K562 (cell line): ENCODE results near the gene RPTOR. TPM values are rescaled to one million over a fixed set of nuclear protein-coding genes. Genes with fewer than 3 reads are reported as not detected.

Experiments
- ATAC-seq: fragments of 200-7000 bp; cut with Tn5 transposase; 3 replicates; pipeline ENCODE4 v1.9.1; 2020; ENCODE audit warnings: moderate library complexity
- BruUV-seq: library from RNA; stranded (reverse); fragments of 400-500 nt; replicated peaks from 2 replicates; lab custom pipeline; 2021; lab: Mats Ljungman, UMichigan
- CTCF ChIA-PET: fragments of 300-600 bp; formaldehyde crosslinking; extraction: SDS; loops from one replicate; lab custom pipeline; 2021; ENCODE audit warnings: low intra/inter-chr PET ratio; lab: Yijun Ruan, JAX
- POLR2A ChIA-PET: fragments of 300-600, 350-650 bp; sonication (Branson Sonifier 250); formaldehyde crosslinking; extraction: SDS; loops from one replicate; lab custom pipeline; 2021; ENCODE audit warnings: antibody characterized with exemption, inconsistent platforms; lab: Yijun Ruan, JAX
- DNase-seq, 4 experiments: peaks; one replicate each; pipeline versions ENCODE4 v3.0.0 to v3.0.0-alpha.2; 2011 to 2018; ENCODE audit warnings: low spot score in 3 of 4, mixed read lengths in 3 of 4; ENCODE audit errors: extremely low read depth in 1 of 4
- FAIRE-seq: peaks from 2 replicates; lab custom pipeline; 2011; peaks lifted over from hg19 to GRCh38; lab: Jason Lieb, UNC
- H2AFZ ChIP-seq: 2 replicates; pipeline ENCODE4 v1.6.0; 2011; ENCODE audit warnings: low read depth, low read length, control low read depth, inconsistent platforms
- H3K27ac ChIP-seq: fragments of 200-600 bp; 3 replicates; pipeline ENCODE4 v1.8.0; 2011; ENCODE audit warnings: low read depth, mild to moderate bottlenecking, control low read depth, inconsistent platforms, low read length, moderate library complexity, mixed read lengths; ENCODE audit errors: extremely low read depth
- H3K27me3 ChIP-seq, 2 experiments: fragments of 300-600 bp in 1 of 2; 2 replicates in 1 of 2; 3 replicates in 1 of 2; pipeline versions ENCODE4 v1.6.0 to v1.8.0; 2011; ENCODE audit warnings: inconsistent platforms in 2 of 2, low read length in 2 of 2, mild to moderate bottlenecking in 1 of 2, mixed read lengths in 1 of 2, moderate library complexity in 1 of 2; ENCODE audit not compliant: control insufficient read depth in 2 of 2, insufficient read depth in 2 of 2
- H3K36me3 ChIP-seq: fragments of 300-600 bp; 3 replicates; pipeline ENCODE4 v1.8.0; 2011; ENCODE audit warnings: mild to moderate bottlenecking, low read length, inconsistent platforms; ENCODE audit not compliant: control insufficient read depth, insufficient read depth
- H3K4me1 ChIP-seq, 2 experiments: fragments of 200-600 bp in 1 of 2; replicated peaks in 1 of 2; 2 replicates in 1 of 2; 3 replicates in 1 of 2; pipeline versions ENCODE4 v1.5.1 to v1.8.0; 2011; ENCODE audit warnings: inconsistent platforms in 2 of 2, low read length in 2 of 2, mild to moderate bottlenecking in 1 of 2, mixed read lengths in 1 of 2, moderate library complexity in 1 of 2; ENCODE audit not compliant: control insufficient read depth in 2 of 2, insufficient read depth in 2 of 2
- H3K4me2 ChIP-seq: 2 replicates; pipeline ENCODE4 v1.6.1; 2011; ENCODE audit warnings: low read length, control low read depth, inconsistent platforms, mixed read lengths; ENCODE audit not compliant: insufficient read depth
- H3K4me3 ChIP-seq: fragments of 200-600 bp; sonication (generic), shearing (Covaris generic); 2 replicates; pipeline ENCODE4 v1.5.1; 2016; ENCODE audit warnings: control low read depth, inconsistent platforms
- H3K79me2 ChIP-seq: fragments of 200-600 bp; 3 replicates; pipeline ENCODE4 v1.8.0; 2011; ENCODE audit warnings: low read length, inconsistent platforms; ENCODE audit not compliant: control insufficient read depth, insufficient read depth
- H3K9ac ChIP-seq, 2 experiments: 2 replicates each; pipeline versions ENCODE4 v1.6.0 to v1.6.1; 2011; ENCODE audit warnings: low read depth in 2 of 2, low read length in 2 of 2, control low read depth in 1 of 2, inconsistent platforms in 1 of 2, mild to moderate bottlenecking in 1 of 2, mixed read lengths in 1 of 2; ENCODE audit not compliant: insufficient read depth in 1 of 2
- H3K9me1 ChIP-seq: one replicate; pipeline ENCODE4 v1.6.0; 2011; ENCODE audit warnings: inconsistent platforms, mild to moderate bottlenecking, low read length, moderate library complexity; ENCODE audit not compliant: control insufficient read depth, insufficient read depth
- H3K9me3 ChIP-seq: replicated peaks from 2 replicates; pipeline ENCODE4 v1.5.1; 2011; ENCODE audit warnings: low read depth, low read length, inconsistent platforms; ENCODE audit not compliant: control insufficient read depth, insufficient read depth
- H4K20me1 ChIP-seq: replicated peaks from 2 replicates; pipeline ENCODE4 v1.6.1; 2011; ENCODE audit warnings: low read length, inconsistent platforms, mixed read lengths; ENCODE audit not compliant: control insufficient read depth, insufficient read depth
- CUX1 ChIP-seq: fragments of 200-800 bp; sonication (Bioruptor generic); IDR thresholded peaks from 2 replicates; pipeline ENCODE4 v1.6.1; 2016; ENCODE audit warnings: missing genetic modification characterization, missing compliant biosample characterization
- HDAC2 ChIP-seq: fragments of 450-650 bp; IDR thresholded peaks from 2 replicates; pipeline ENCODE4 v1.6.1; 2016; ENCODE audit warnings: mild to moderate bottlenecking
- HDGF ChIP-seq: fragments of 450-650 bp; IDR thresholded peaks from 2 replicates; pipeline ENCODE4 v1.6.1; 2016
- HES1 ChIP-seq: fragments of 450-650 bp; IDR thresholded peaks from 2 replicates; pipeline ENCODE4 v1.6.1; 2016; ENCODE audit warnings: low read depth, mild to moderate bottlenecking, moderate library complexity
- ID3 ChIP-seq, 2 experiments: fragments of 250-450 bp in 1 of 2; fragments of 450-650 bp in 1 of 2; sonication (Bioruptor Pico) in 1 of 2; IDR thresholded peaks; 2 replicates each; pipeline versions ENCODE4 v1.6.1 to v1.8.0; 2016 to 2021; ENCODE audit warnings: mild to moderate bottlenecking in 2 of 2, moderate library complexity in 2 of 2, missing compliant biosample characterization in 1 of 2, missing genetic modification characterization in 1 of 2
- NR3C1 ChIP-seq: sonication (generic); formaldehyde crosslinking; IDR thresholded peaks from 2 replicates; pipeline ENCODE4 v1.8.1; 2022; ENCODE audit warnings: missing genetic modification reagents
- POLR2H ChIP-seq: IDR thresholded peaks from 2 replicates; pipeline ENCODE4 v1.6.1; 2016; ENCODE audit warnings: missing genetic modification characterization, low read depth, mild to moderate bottlenecking, control low read depth, missing compliant biosample characterization, moderate library complexity
- RBBP5 ChIP-seq: fragments of 200-600 bp; sonication (generic); IDR thresholded peaks from 2 replicates; pipeline ENCODE4 v1.6.1; 2012; ENCODE audit warnings: borderline replicate concordance, mild to moderate bottlenecking, low read length, control low read depth, inconsistent platforms; ENCODE audit not compliant: insufficient read depth, poor library complexity, severe bottlenecking
- RBFOX2 ChIP-seq: fragments of 200-400 bp; formaldehyde crosslinking; IDR thresholded peaks from 2 replicates; pipeline ENCODE4 v1.6.1; 2017; ENCODE audit warnings: low read depth, mild to moderate bottlenecking, low read length, moderate library complexity
- THAP7 ChIP-seq: fragments of 250-450 bp; sonication (Bioruptor Pico); IDR thresholded peaks from 2 replicates; pipeline ENCODE4 v1.5.0; 2021
- TRIM24 ChIP-seq, 2 experiments: fragments of 450-650 bp; IDR thresholded peaks; 2 replicates each; pipeline ENCODE4 v1.6.1; 2016
- ZBTB43 ChIP-seq: sonication (generic); formaldehyde crosslinking; IDR thresholded peaks from 2 replicates; pipeline ENCODE4 v1.8.0; 2023; ENCODE audit warnings: mild to moderate bottlenecking, missing genetic modification reagents
- WGBS: fragments of 100-300 bp; shearing (Covaris generic); methylation state at CpG from one replicate; pipeline ENCODE4 v1.1.6; 2016; ENCODE audit warnings: low coverage, mixed read lengths; ENCODE audit not compliant: insufficient coverage; ENCODE audit errors: missing lambda C conversion rate; 5-methylcytosine and 5-hydroxymethylcytosine counted together
- in situ Hi-C: fragments of 300-500 bp; cut with MboI; formaldehyde crosslinking; loops from 4 replicates; pipeline ENCODE4 v1.15.0; 2018; ENCODE audit warnings: inconsistent platforms, mixed read lengths
- intact Hi-C: fragments of 100-400 bp; cut with micrococcal nuclease; formaldehyde crosslinking; loops from 2 replicates; pipeline ENCODE4 v1.14.2; 2022
- polyA plus RNA-seq, 8 experiments: library from polyadenylated mRNA; depleted of rRNA in 4 of 8; stranded (reverse) in 5 of 8; unstranded in 3 of 8; fragments of >200 nt; fragmentation: Nextera tagmentation in 2 of 8; fragmentation: Illumina TruSeq in 1 of 8; extraction: Ambion mirVana in 2 of 8; extraction: Trizol in 1 of 8; gene quantifications; 2 replicates each; pipeline versions ENCODE4 v1.2.1 to v1.2.3, GENCODE V29; 2011 to 2014; ENCODE audit warnings: inconsistent platforms in 1 of 8, missing spikeins in 1 of 8
- total RNA-seq, 7 experiments: library from RNA; depleted of rRNA in 6 of 7; stranded (reverse); fragments of >200 nt in 6 of 7; fragmentation: Illumina TruSeq in 2 of 7; extraction: Trizol in 2 of 7; gene quantifications; 2 replicates each; pipeline versions ENCODE4 v1.2.1 to v1.2.3, GENCODE V29; 2011 to 2021; ENCODE audit warnings: low replicate concordance in 1 of 7

RPTOR gene
- total and polyA plus RNA-seq, 9 of the 15 experiments (the other 6 are each of a cell fraction or from before 2014, with no cell fraction given): 0.24 to 54.1 (median 10.2) TPM

- ATAC-seq (peak; percentile 100), DNase-seq (peak; percentile 88 to 94 (median 92)), FAIRE-seq (peak; percentile 91)
- H3K9me3 ChIP-seq: no peaks in the 10 kb centered on the region
- H3K4me3 ChIP-seq: no peak overlapping the region
- H4K20me1 ChIP-seq: peaks cover 18% of the 10 kb centered on the region
- H3K27me3 ChIP-seq: no peaks in the 10 kb centered on the region
- peaks cover 86% of the 10 kb centered on the region for H3K79me2 ChIP-seq
- intact Hi-C loops: loop anchor here (1.0 to 5.0 kb wide), 2 partner anchors 72 to 148 kb away; no protein-coding TSS in a partner anchor
- H3K9ac ChIP-seq: no peak overlapping the region
- H2AFZ ChIP-seq: no peak overlapping the region
- ChIA-PET CTCF (interaction anchor here (0.6 to 3.5 kb wide), 6 partner anchors 11 to 406 kb away, joined by 3 to 38 read pairs (median 6); no protein-coding TSS in a partner anchor), POLR2A (no interaction called here)
- H3K4me2 ChIP-seq: no peak overlapping the region
- in situ Hi-C loops: loop anchor here (5.0 kb wide), 1 partner anchor 148 kb away; no protein-coding TSS in a partner anchor
- 16% methylated on average over 17 of the region's 17 CpGs for WGBS
- no peak overlapping the region for H3K27ac ChIP-seq
- H3K36me3 ChIP-seq: no peaks in the 10 kb centered on the region
- BruUV-seq: no TSS peak
- no peaks in the 10 kb centered on the region for H3K9me1 ChIP-seq
- H3K4me1 ChIP-seq: peaks cover 4 to 20% of the 10 kb centered on the region in 2 experiments; a peak in 4 of 5 replicates
- no peak for TF ChIP-seq NR3C1
- TF ChIP-seq CUX1: no peak
- no peak for TF ChIP-seq POLR2H (tag)
- TF ChIP-seq RBBP5: no peak
- no peak; a peak in 1 of 4 replicates for TF ChIP-seq TRIM24 (IDR thresholded peaks at IDR 0.05)
- TF ChIP-seq HES1: no peak
- no peak for TF ChIP-seq THAP7 (CRISPR knock-in tag)
- TF ChIP-seq ZBTB43 (CRISPR knock-in tag): no peak
- TF ChIP-seq RBFOX2: no peak
- no peak for TF ChIP-seq ID3 (CRISPR knock-in tag; IDR thresholded peaks at IDR 0.05)
- no peak for TF ChIP-seq ID3 (tag; IDR thresholded peaks at IDR 0.05)
- no peak for TF ChIP-seq HDAC2
- TF ChIP-seq HDGF: no peak
Measured at GRCh38 chr17:80575057-80575875, 30.6 kb downstream of the RPTOR start.
